ENCODE measurements around the gene ZNF787.

Gene ZNF787

GRCh38 chr19:56085571-56086275 lies 35.4 kb downstream of the ZNF787 start:
- DNase-seq: no peak

- no peak for DNase-seq
Observed at GRCh38 chr19:56084835-56085536, 36.1 kb downstream of the ZNF787 start.

- DNase-seq: no peak
Observed at GRCh38 chr19:56083668-56084067, 37.4 kb downstream of the ZNF787 start.

- DNase-seq: peak; percentile 85
Observed at GRCh38 chr19:56080669-56081401, 40.3 kb downstream of the ZNF787 start.

- peak; percentile 47 for DNase-seq
Observed at GRCh38 chr19:56079609-56080008, 41.5 kb downstream of the ZNF787 start.

- DNase-seq: peak; percentile 70
Observed at GRCh38 chr19:56076498-56076897, 44.6 kb downstream of the ZNF787 start.

- peak; percentile 61 for DNase-seq
Observed at GRCh38 chr19:56071151-56071550, 49.9 kb downstream of the ZNF787 start.

- DNase-seq: peak; percentile 14
Observed at GRCh38 chr19:56069642-56070041, 51.5 kb downstream of the ZNF787 start.

GRCh38 chr19:56066152-56067023 lies 54.7 kb downstream of the ZNF787 start:
- DNase-seq: peak; percentile 59

GRCh38 chr19:56053596-56053995 lies 67.5 kb downstream of the ZNF787 start:
- DNase-seq: no peak

Data from RPMI8226 (cell line).